B cell (primary cell): ENCODE results near the gene MRPL17. TPM values are rescaled to one million over a fixed set of nuclear protein-coding genes. Genes with fewer than 3 reads are reported as not detected.
A peak's percentile ranks its signal among the peaks of the same experiment; 100 is the strongest.

Experiments used
- ATAC-seq: fragments of 200-7000 bp; cut with Tn5 transposase; one replicate; pipeline ENCODE4 v1.10.0; 2021; ENCODE audit warnings: low read depth, mild to moderate bottlenecking, moderate number of reproducible peaks, moderate library complexity
- CTCF ChIA-PET: fragments of 350-600 bp; sonication (Branson Sonifier 250); formaldehyde crosslinking; loops from one replicate; lab custom pipeline; 2021; ENCODE audit warnings: antibody characterized with exemption, inconsistent platforms; lab: Charles Lee
- POLR2A ChIA-PET: fragments of 350-600 bp; sonication (Branson Sonifier 250); formaldehyde crosslinking; loops from one replicate; lab custom pipeline; 2021; ENCODE audit warnings: antibody characterized with exemption; lab: Charles Lee
- DNase-seq: peaks from one replicate; pipeline ENCODE4 v3.0.0; 2013
- H2AFZ ChIP-seq: 2 replicates; pipeline ENCODE4 v1.6.1; 2012; ENCODE audit warnings: mild to moderate bottlenecking, low read depth, low read length; ENCODE audit not compliant: insufficient read depth, poor library complexity, severe bottlenecking
- H3K27ac ChIP-seq, 2 donors: 1 replicate in 1 of 2; 2 replicates in 1 of 2; pipeline ENCODE4 v1.5.1; 2012 to 2013; ENCODE audit warnings: low read length in 2 of 2, mild to moderate bottlenecking in 2 of 2, moderate library complexity in 1 of 2
- H3K27me3 ChIP-seq, 4 experiments: fragments of 200-600 bp in 1 of 4; sonication (generic) in 1 of 4; replicated peaks in 1 of 4; 1 replicate in 2 of 4; 2 replicates in 2 of 4; pipeline versions ENCODE4 v1.6.1 to v1.7.0; 2013 to 2016; ENCODE audit warnings: low read length in 3 of 4, mild to moderate bottlenecking in 2 of 4, mixed read lengths in 1 of 4, moderate library complexity in 1 of 4; ENCODE audit not compliant: insufficient read depth in 4 of 4, control insufficient read depth in 3 of 4; ENCODE audit errors: control extremely low read depth in 1 of 4
- H3K36me3 ChIP-seq, 2 experiments: replicated peaks in 1 of 2; 1 replicate in 1 of 2; 2 replicates in 1 of 2; pipeline versions ENCODE4 v1.6.1 to v1.7.1; 2013; ENCODE audit warnings: low read length in 1 of 2; ENCODE audit not compliant: insufficient read depth in 2 of 2, control insufficient read depth in 1 of 2; ENCODE audit errors: control extremely low read depth in 1 of 2, extremely low read depth in 1 of 2
- H3K4me1 ChIP-seq, 2 donors: fragments of 200-600 bp in 1 of 2; sonication (generic) in 1 of 2; 1 replicate in 1 of 2; 2 replicates in 1 of 2; pipeline versions ENCODE4 v1.5.1 to v1.6.1; 2013 to 2017; ENCODE audit warnings: low read length in 2 of 2; ENCODE audit not compliant: control insufficient read depth in 2 of 2, insufficient read depth in 2 of 2
- H3K4me2 ChIP-seq: replicated peaks from 2 replicates; pipeline ENCODE3; 2012; ENCODE audit warnings: mild to moderate bottlenecking, low read depth, low read length; ENCODE audit not compliant: poor library complexity, severe bottlenecking
- H3K4me3 ChIP-seq, 5 experiments: fragments of 200-600 bp in 1 of 5; sonication (generic) in 1 of 5; 1 replicate in 3 of 5; 2 replicates in 2 of 5; pipeline versions ENCODE4 v1.5.1 to v1.7.0; 2011 to 2016; ENCODE audit warnings: low read length in 4 of 5, mild to moderate bottlenecking in 4 of 5, low read depth in 2 of 5, control low read depth in 1 of 5, moderate library complexity in 1 of 5; ENCODE audit not compliant: insufficient read depth in 1 of 5; ENCODE audit errors: control extremely low read depth in 1 of 5, extremely low read depth in 1 of 5
- H3K79me2 ChIP-seq: fragments of 200-600 bp; sonication (generic); one replicate; pipeline ENCODE4 v1.6.0; 2016; ENCODE audit warnings: low read length; ENCODE audit not compliant: control insufficient read depth, insufficient read depth
- H3K9ac ChIP-seq: fragments of 200-600 bp; sonication (generic); 2 replicates; pipeline ENCODE4 v1.6.1; 2017; ENCODE audit warnings: mild to moderate bottlenecking, low read length, moderate library complexity
- H3K9me3 ChIP-seq, 3 donors: one replicate each; pipeline versions ENCODE4 v1.6.1 to v1.7.1; 2013; ENCODE audit warnings: low read length in 2 of 3; ENCODE audit not compliant: control insufficient read depth in 2 of 3, insufficient read depth in 1 of 3; ENCODE audit errors: control extremely low read depth in 1 of 3
- H4K20me1 ChIP-seq: 2 replicates; pipeline ENCODE4 v1.6.0; 2012; ENCODE audit warnings: mild to moderate bottlenecking, low read length; ENCODE audit not compliant: insufficient read depth, control insufficient read depth, poor library complexity, severe bottlenecking
- H3K27ac Mint-ChIP-seq: one replicate; pipeline ENCODE4 v1.8.0; 2021; ENCODE audit warnings: mixed read lengths
- H3K27me3 Mint-ChIP-seq: one replicate; pipeline ENCODE4 v1.8.0; 2021; ENCODE audit warnings: mixed read lengths
- H3K4me1 Mint-ChIP-seq: one replicate; pipeline ENCODE4 v1.8.0; 2021; ENCODE audit warnings: mixed read lengths
- H3K4me3 Mint-ChIP-seq: one replicate; pipeline ENCODE4 v1.8.0; 2021; ENCODE audit warnings: mixed read lengths
- H3K9me3 Mint-ChIP-seq: one replicate; pipeline ENCODE4 v1.8.0; 2022; ENCODE audit warnings: mixed read lengths; ENCODE audit not compliant: insufficient read depth
- EZH2 ChIP-seq: IDR thresholded peaks from 2 replicates; pipeline ENCODE4 v1.6.1; 2012; ENCODE audit warnings: borderline replicate concordance, low read depth, mild to moderate bottlenecking, moderate library complexity, low read length; ENCODE audit not compliant: insufficient read depth, poor library complexity, severe bottlenecking
- WGBS: methylation state at CpG from one replicate; pipeline ENCODE4 v1.1.5; 2013; ENCODE audit warnings: missing lambda C conversion rate; ENCODE audit not compliant: insufficient coverage; 5-methylcytosine and 5-hydroxymethylcytosine counted together
- intact Hi-C: fragments of 100-400 bp; cut with micrococcal nuclease; formaldehyde crosslinking; loops from one replicate; pipeline ENCODE4 v1.10.0; 2022
- polyA plus RNA-seq: library from polyadenylated mRNA; depleted of rRNA; stranded (reverse); fragments of >200 nt; gene quantifications from 2 replicates; pipeline ENCODE4 v1.2.3, GENCODE V29; 2012
- total RNA-seq, 2 donors: library from RNA; stranded (reverse); fragments of 120-200 nt in 1 of 2; gene quantifications; 1 replicate in 1 of 2; 2 replicates in 1 of 2; pipeline versions ENCODE4 v1.2.3 to v1.2.4, GENCODE V29; 2013 to 2022
- TF ChIP-seq, protein P1 (sequence below): fragments of 200-600 bp; IDR thresholded peaks from one replicate; pipeline ENCODE4 v1.8.0; 2022; ENCODE audit warnings: antibody characterized with exemption, mild to moderate bottlenecking

MRPL17 gene
- total and polyA plus RNA-seq, 2 donors (not counting 1 experiment from before 2014, with no cell fraction given) = 9.9 to 18.2 TPM

DNA sequence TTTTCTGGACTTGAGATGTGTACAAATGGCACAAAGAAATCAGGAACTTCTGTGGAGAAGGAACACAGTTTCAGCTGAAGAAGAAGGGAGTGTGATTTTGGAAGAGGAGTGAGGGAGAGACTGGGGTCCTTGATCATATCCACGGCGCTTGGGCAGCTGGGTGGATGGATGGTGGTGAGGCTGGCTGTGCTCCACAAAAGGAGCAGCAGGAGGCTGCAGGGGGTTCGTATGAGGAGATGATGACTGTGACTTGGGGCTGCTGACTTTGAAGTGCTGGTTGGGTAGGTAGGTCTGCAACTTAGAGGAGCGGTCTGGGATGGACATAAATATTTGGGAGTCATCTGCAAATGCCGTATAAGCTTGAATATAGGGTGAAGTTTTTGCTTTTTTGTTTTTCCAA is 26.2 kb downstream of the MRPL17 start:
- peak overlapping the region; percentile 72 for H3K27ac Mint-ChIP-seq
- Histone ChIP-seq H3K36me3 (no peaks in the 10 kb centered on the region), H3K4me2 (no peak overlapping the region), H2AFZ (no peak overlapping the region), H3K9me3 (no peaks in the 10 kb centered on the region), H3K4me3 (no peak overlapping the region), H3K27ac (no peak overlapping the region), H3K79me2 (no peaks in the 10 kb centered on the region), H3K9ac (no peak overlapping the region), H4K20me1 (no peaks in the 10 kb centered on the region), H3K27me3 (peaks cover 0 to 19% (median 12%) of the 10 kb centered on the region in 4 experiments), H3K4me1 (peaks cover 10 to 12% of the 10 kb centered on the region in 2 donors)
- no peak for ATAC-seq
- intact Hi-C loops = no loop called here
- 88% methylated on average over 3 of the region's 5 CpGs for WGBS
- peaks cover 13% of the 10 kb centered on the region for H3K27me3 Mint-ChIP-seq
- H3K4me1 Mint-ChIP-seq = peaks cover 9% of the 10 kb centered on the region
- no peak for DNase-seq
- POLR2A ChIA-PET = interaction anchor here (0.6 kb wide), 1 partner anchor 14 kb away, joined by 8 read pairs; no protein-coding TSS in a partner anchor
- TF ChIP-seq EZH2 = no peak
- TF ChIP-seq, protein P1, sequence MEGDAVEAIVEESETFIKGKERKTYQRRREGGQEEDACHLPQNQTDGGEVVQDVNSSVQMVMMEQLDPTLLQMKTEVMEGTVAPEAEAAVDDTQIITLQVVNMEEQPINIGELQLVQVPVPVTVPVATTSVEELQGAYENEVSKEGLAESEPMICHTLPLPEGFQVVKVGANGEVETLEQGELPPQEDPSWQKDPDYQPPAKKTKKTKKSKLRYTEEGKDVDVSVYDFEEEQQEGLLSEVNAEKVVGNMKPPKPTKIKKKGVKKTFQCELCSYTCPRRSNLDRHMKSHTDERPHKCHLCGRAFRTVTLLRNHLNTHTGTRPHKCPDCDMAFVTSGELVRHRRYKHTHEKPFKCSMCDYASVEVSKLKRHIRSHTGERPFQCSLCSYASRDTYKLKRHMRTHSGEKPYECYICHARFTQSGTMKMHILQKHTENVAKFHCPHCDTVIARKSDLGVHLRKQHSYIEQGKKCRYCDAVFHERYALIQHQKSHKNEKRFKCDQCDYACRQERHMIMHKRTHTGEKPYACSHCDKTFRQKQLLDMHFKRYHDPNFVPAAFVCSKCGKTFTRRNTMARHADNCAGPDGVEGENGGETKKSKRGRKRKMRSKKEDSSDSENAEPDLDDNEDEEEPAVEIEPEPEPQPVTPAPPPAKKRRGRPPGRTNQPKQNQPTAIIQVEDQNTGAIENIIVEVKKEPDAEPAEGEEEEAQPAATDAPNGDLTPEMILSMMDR = no peak
- CTCF ChIA-PET = interaction anchor here (1.8 to 2.5 kb wide), 2 partner anchors 10 to 45 kb away, joined by 6 to 14 read pairs; partner anchors contain the start of gene TAF10
- H3K9me3 Mint-ChIP-seq = no peaks in the 10 kb centered on the region
- H3K4me3 Mint-ChIP-seq = peak overlapping the region; percentile 72

GRCh38 chr11:6656584-6656915 is 26.6 kb downstream of the MRPL17 start:
- no peaks in the 10 kb centered on the region for H3K9me3 Mint-ChIP-seq
- H3K9me3 ChIP-seq = no peaks in the 10 kb centered on the region
- no peak overlapping the region for H3K4me2 ChIP-seq
- intact Hi-C loops = no loop called here
- no peak overlapping the region for H3K9ac ChIP-seq
- H2AFZ ChIP-seq = no peak overlapping the region
- no peaks in the 10 kb centered on the region for H3K79me2 ChIP-seq
- peaks cover 0 to 19% (median 12%) of the 10 kb centered on the region in 4 experiments for H3K27me3 ChIP-seq
- H3K27ac Mint-ChIP-seq = peak overlapping the region; percentile 72
- CTCF ChIA-PET = interaction anchor here (1.8 to 2.5 kb wide), 2 partner anchors 11 to 44 kb away, joined by 6 to 14 read pairs; partner anchors contain the start of gene TAF10
- H3K4me3 Mint-ChIP-seq = peak overlapping the region; percentile 72
- peaks cover 10 to 12% of the 10 kb centered on the region in 2 donors for H3K4me1 ChIP-seq
- H3K4me1 Mint-ChIP-seq = peaks cover 9% of the 10 kb centered on the region
- H3K27ac ChIP-seq = no peak overlapping the region
- DNase-seq = no peak
- no peak for ATAC-seq
- 85% methylated on average over 3 of the region's 4 CpGs for WGBS
- POLR2A ChIA-PET = interaction anchor here (0.6 kb wide), 1 partner anchor 14 kb away, joined by 8 read pairs; no protein-coding TSS in a partner anchor
- H4K20me1 ChIP-seq = no peaks in the 10 kb centered on the region
- H3K4me3 ChIP-seq = no peak overlapping the region
- no peak for TF ChIP-seq EZH2
- TF ChIP-seq, protein P1 = no peak
- H3K27me3 Mint-ChIP-seq = peaks cover 13% of the 10 kb centered on the region
- no peaks in the 10 kb centered on the region for H3K36me3 ChIP-seq
